Trophoblast cell (in vitro differentiated cells and primary cell): ENCODE data around the gene FERMT1. TPM values are rescaled to one million over a fixed set of nuclear protein-coding genes. Genes with fewer than 3 reads are reported as not detected.

Source experiments
- DNase-seq, 2 donors: peaks; one replicate each; pipeline ENCODE4 v3.0.0-alpha.2; 2016
- H2AFZ ChIP-seq: 2 replicates; pipeline ENCODE4 v1.6.1; 2013; ENCODE audit warnings: low read length, moderate library complexity, mild to moderate bottlenecking; ENCODE audit not compliant: insufficient read depth, poor library complexity
- H2AK5ac ChIP-seq: 2 replicates; pipeline ENCODE4 v1.6.1; 2013; ENCODE audit warnings: mild to moderate bottlenecking, low read length
- H2BK120ac ChIP-seq: 2 replicates; pipeline ENCODE4 v1.6.1; 2013; ENCODE audit warnings: low read length, mild to moderate bottlenecking, moderate library complexity; ENCODE audit not compliant: insufficient read depth, poor library complexity
- H2BK12ac ChIP-seq: 2 replicates; pipeline ENCODE4 v1.6.1; 2013; ENCODE audit warnings: mild to moderate bottlenecking, low read length, moderate library complexity
- H2BK5ac ChIP-seq: 2 replicates; pipeline ENCODE4 v1.6.1; 2013; ENCODE audit warnings: low read length, low read depth, moderate library complexity, mild to moderate bottlenecking; ENCODE audit not compliant: poor library complexity
- H3K14ac ChIP-seq: 2 replicates; pipeline ENCODE4 v1.6.1; 2013; ENCODE audit warnings: mild to moderate bottlenecking, low read length
- H3K18ac ChIP-seq: 2 replicates; pipeline ENCODE4 v1.6.1; 2013; ENCODE audit warnings: mild to moderate bottlenecking, low read length
- H3K23ac ChIP-seq: 2 replicates; pipeline ENCODE4 v1.6.1; 2013; ENCODE audit warnings: low read length
- H3K27ac ChIP-seq: 2 replicates; pipeline ENCODE4 v1.5.1; 2013; ENCODE audit warnings: low read depth, mild to moderate bottlenecking, inconsistent platforms, low read length, moderate library complexity
- H3K27me3 ChIP-seq: 2 replicates; pipeline ENCODE4 v1.6.1; 2013; ENCODE audit warnings: inconsistent platforms, mild to moderate bottlenecking, low read length, moderate library complexity; ENCODE audit not compliant: insufficient read depth
- H3K36me3 ChIP-seq, 2 experiments: 1 replicate in 1 of 2; 2 replicates in 1 of 2; pipeline ENCODE4 v1.6.1; 2013; ENCODE audit warnings: low read length in 2 of 2, mild to moderate bottlenecking in 2 of 2, moderate library complexity in 1 of 2; ENCODE audit not compliant: insufficient read depth in 2 of 2, control insufficient read depth in 1 of 2
- H3K4ac ChIP-seq: 2 replicates; pipeline ENCODE4 v1.6.1; 2013; ENCODE audit warnings: low read depth, mild to moderate bottlenecking, low read length, moderate library complexity
- H3K4me1 ChIP-seq, 2 experiments: 1 replicate in 1 of 2; 2 replicates in 1 of 2; pipeline ENCODE4 v1.6.1; 2013; ENCODE audit warnings: low read length in 2 of 2, mild to moderate bottlenecking in 2 of 2, moderate library complexity in 1 of 2; ENCODE audit not compliant: insufficient read depth in 2 of 2, control insufficient read depth in 1 of 2
- H3K4me2 ChIP-seq: 2 replicates; pipeline ENCODE4 v1.6.1; 2013; ENCODE audit warnings: inconsistent platforms, mild to moderate bottlenecking, low read length, moderate library complexity
- H3K4me3 ChIP-seq: 2 replicates; pipeline ENCODE4 v1.5.1; 2013; ENCODE audit warnings: mild to moderate bottlenecking, low read depth, low read length, inconsistent platforms
- H3K79me1 ChIP-seq: one replicate; pipeline ENCODE4 v1.6.1; 2013; ENCODE audit warnings: low read length
- H3K79me2 ChIP-seq: 2 replicates; pipeline ENCODE4 v1.6.1; 2013; ENCODE audit warnings: low read length, mild to moderate bottlenecking; ENCODE audit not compliant: control insufficient read depth, insufficient read depth, poor library complexity
- H3K9ac ChIP-seq: 2 replicates; pipeline ENCODE4 v1.6.1; 2013; ENCODE audit warnings: mild to moderate bottlenecking, low read length
- H3K9me3 ChIP-seq: 2 replicates; pipeline ENCODE4 v1.6.1; 2013; ENCODE audit warnings: low read depth, mild to moderate bottlenecking, control low read depth, inconsistent platforms, low read length; ENCODE audit not compliant: insufficient read depth
- H4K12ac ChIP-seq: 2 replicates; pipeline ENCODE4 v1.6.1; 2013; ENCODE audit warnings: low read depth, mild to moderate bottlenecking, low read length, moderate library complexity
- H4K8ac ChIP-seq: 2 replicates; pipeline ENCODE4 v1.6.1; 2013; ENCODE audit warnings: low read depth, mild to moderate bottlenecking, low read length, moderate library complexity
- H4K91ac ChIP-seq: one replicate; pipeline ENCODE4 v1.6.1; 2013; ENCODE audit warnings: low read depth, mild to moderate bottlenecking, low read length, moderate library complexity
- WGBS: extraction: QIAGEN DNeasy Blood & Tissue Kit; methylation state at CpG from one replicate; pipeline ENCODE4 v1.1.7; 2013; ENCODE audit warnings: missing lambda C conversion rate; ENCODE audit not compliant: insufficient read length, insufficient coverage; ENCODE audit errors: extremely low coverage; 5-methylcytosine and 5-hydroxymethylcytosine counted together
- polyA plus RNA-seq: library from polyadenylated mRNA; stranded (reverse); fragments of 200-250 nt; gene quantifications from 2 replicates; pipeline ENCODE4 v1.2.3, GENCODE V29; 2013

Gene FERMT1, protein sequence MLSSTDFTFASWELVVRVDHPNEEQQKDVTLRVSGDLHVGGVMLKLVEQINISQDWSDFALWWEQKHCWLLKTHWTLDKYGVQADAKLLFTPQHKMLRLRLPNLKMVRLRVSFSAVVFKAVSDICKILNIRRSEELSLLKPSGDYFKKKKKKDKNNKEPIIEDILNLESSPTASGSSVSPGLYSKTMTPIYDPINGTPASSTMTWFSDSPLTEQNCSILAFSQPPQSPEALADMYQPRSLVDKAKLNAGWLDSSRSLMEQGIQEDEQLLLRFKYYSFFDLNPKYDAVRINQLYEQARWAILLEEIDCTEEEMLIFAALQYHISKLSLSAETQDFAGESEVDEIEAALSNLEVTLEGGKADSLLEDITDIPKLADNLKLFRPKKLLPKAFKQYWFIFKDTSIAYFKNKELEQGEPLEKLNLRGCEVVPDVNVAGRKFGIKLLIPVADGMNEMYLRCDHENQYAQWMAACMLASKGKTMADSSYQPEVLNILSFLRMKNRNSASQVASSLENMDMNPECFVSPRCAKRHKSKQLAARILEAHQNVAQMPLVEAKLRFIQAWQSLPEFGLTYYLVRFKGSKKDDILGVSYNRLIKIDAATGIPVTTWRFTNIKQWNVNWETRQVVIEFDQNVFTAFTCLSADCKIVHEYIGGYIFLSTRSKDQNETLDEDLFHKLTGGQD
- polyA plus RNA-seq = 11.7 and 12.1 TPM in 2 replicates

DNA sequence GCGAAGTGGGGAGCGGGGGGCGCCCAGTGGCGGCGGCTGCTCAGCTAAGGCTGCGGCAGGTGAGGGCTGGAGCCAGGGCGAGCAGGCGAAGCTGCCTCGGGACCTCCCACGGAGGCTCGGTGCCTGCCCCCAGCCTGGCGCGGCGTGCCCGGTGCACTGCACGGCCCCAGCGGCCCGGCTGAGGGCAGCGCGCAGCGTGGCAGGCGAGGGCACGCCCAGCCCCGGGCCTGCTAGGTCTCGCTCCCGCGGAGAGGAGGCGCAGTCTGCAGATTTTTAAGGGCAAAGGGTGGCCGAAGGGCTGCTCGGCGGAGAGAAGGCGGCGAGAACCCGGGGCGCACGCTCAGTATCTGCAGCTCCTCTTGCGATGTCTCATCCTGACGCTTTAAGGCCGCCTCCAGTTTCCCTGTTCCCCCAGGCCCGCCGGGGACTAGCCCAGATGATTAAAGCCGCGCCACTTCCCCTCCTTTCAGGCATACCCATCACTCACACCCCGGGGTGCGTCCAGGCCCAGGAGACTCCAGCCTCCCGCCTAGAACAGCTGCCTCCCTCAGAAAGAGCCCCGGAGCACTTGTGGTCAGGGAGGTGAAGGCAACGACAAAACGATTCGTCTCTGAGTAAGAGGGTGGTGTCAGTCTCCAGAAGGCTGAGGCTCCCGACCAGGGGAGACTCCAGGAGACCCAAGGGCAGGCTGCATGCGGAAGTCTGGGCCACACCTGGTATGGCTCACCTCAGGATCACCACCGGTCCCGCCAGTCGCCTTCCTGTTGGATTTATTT, at the start of gene FERMT1:
Gene FERMT1 (minus strand): TSS at position 158 of the 776 bp plus-strand sequence. CDS start 3,476 bp downstream, outside the sequence.
- Histone ChIP-seq H3K4ac (peak within 1 kb of the TSS; percentile 23), H2BK12ac (peak within 1 kb of the TSS; percentile 17), H2AFZ (peak within 1 kb of the TSS; percentile 73), H3K36me3 (no peaks in the 10 kb centered on the region), H3K18ac (peak within 1 kb of the TSS; percentile 87), H3K27me3 (no peaks in the 10 kb centered on the region), H2AK5ac (peak within 1 kb of the TSS; percentile 3), H2BK120ac (peak within 1 kb of the TSS; percentile 65), H3K4me2 (peak within 1 kb of the TSS; percentile 72), H4K8ac (peak within 1 kb of the TSS; percentile 84), H3K4me1 (peaks cover 8 to 12% of the 10 kb centered on the region in 2 experiments), H4K12ac (peak within 1 kb of the TSS; percentile 64), H3K23ac (no peak within 1 kb of the TSS), H3K79me2 (peaks cover 3% of the 10 kb centered on the region), H4K91ac (peak within 1 kb of the TSS; percentile 93), H3K9ac (peak within 1 kb of the TSS; percentile 8), H3K27ac (peak within 1 kb of the TSS; percentile 95), H2BK5ac (peak within 1 kb of the TSS; percentile 82), H3K79me1 (peaks cover 12% of the 10 kb centered on the region), H3K9me3 (no peaks in the 10 kb centered on the region), H3K4me3 (peak within 1 kb of the TSS; percentile 73), H3K14ac (peak within 1 kb of the TSS; percentile 60)
- no CpG with 5 or more reads among the region's 55 CpGs for WGBS
- peak; percentile 29 to 63 for DNase-seq

DNA sequence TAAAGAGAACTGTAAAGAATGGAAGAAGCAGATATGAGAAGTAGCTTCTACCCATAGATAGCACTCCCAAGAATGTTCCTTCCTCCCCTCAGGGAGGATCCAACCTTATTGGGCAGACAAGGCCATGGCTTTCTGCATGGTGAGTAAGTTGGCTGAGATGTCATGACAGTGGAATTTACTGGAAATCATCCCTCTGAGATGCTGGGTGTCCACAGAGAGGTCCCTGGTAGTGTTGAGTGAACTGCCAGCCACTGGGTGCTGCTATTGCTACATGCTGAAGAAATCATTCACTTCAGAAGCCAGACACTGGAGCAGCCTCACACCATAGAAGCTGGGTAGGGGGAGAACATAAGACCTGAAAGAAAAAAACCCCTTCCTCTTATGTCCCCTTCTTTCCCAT, 46.4 kb upstream of the FERMT1 start:
- H3K36me3 ChIP-seq = no peaks in the 10 kb centered on the region
- H3K27me3 ChIP-seq = no peaks in the 10 kb centered on the region

GRCh38 chr20:6168204-6168603, 45.4 kb upstream of the FERMT1 start:
- no peak overlapping the region for H4K12ac ChIP-seq

More for the DNA sequence above, 46.4 kb upstream of the FERMT1 start:
- Histone ChIP-seq H2BK120ac (no peak overlapping the region), H4K12ac (no peak overlapping the region), H3K23ac (no peak overlapping the region), H3K18ac (no peak overlapping the region), H3K9me3 (no peaks in the 10 kb centered on the region), H3K27ac (no peak overlapping the region), H4K91ac (no peak overlapping the region), H3K79me2 (no peaks in the 10 kb centered on the region), H2AFZ (no peak overlapping the region), H2BK12ac (no peak overlapping the region), H2BK5ac (no peak overlapping the region), H3K9ac (no peak overlapping the region), H3K4me1 (no peaks in the 10 kb centered on the region), H3K4me3 (no peak overlapping the region), H3K14ac (no peak overlapping the region), H4K8ac (no peak overlapping the region), H2AK5ac (no peak overlapping the region), H3K79me1 (no peaks in the 10 kb centered on the region), H3K4me2 (no peak overlapping the region), H3K4ac (no peak overlapping the region)
- peak; percentile 59 to 72 for DNase-seq

DNA sequence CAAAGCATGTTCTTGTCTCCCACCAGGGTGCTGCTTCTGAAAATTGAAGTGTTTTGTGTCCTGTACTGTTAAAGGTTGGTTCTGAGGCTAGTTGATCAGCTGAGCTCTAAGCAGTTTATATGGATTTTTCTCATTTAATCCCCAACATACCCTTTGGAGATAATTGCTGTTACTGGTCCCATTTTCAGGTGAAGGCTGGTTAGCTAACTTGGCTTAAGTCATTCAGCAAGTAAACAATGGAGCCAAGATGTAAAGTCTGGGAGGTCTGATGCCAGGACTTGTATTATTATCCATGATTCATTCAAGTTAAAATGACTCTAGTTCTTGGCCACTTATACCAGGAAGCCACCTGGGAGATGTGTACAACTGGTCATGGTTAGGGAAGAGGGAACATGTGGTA, 42.5 kb upstream of the FERMT1 start:
- Histone ChIP-seq H3K4ac (no peak overlapping the region), H2AK5ac (no peak overlapping the region), H3K14ac (no peak overlapping the region), H3K4me1 (no peaks in the 10 kb centered on the region), H3K23ac (no peak overlapping the region), H3K27me3 (no peaks in the 10 kb centered on the region), H3K79me1 (no peaks in the 10 kb centered on the region), H3K4me3 (no peak overlapping the region), H4K91ac (no peak overlapping the region), H3K9ac (no peak overlapping the region), H2BK12ac (no peak overlapping the region), H3K79me2 (no peaks in the 10 kb centered on the region), H3K18ac (no peak overlapping the region), H2BK120ac (no peak overlapping the region), H2AFZ (no peak overlapping the region), H4K12ac (no peak overlapping the region), H3K4me2 (no peak overlapping the region), H3K27ac (no peak overlapping the region), H3K36me3 (no peaks in the 10 kb centered on the region), H3K9me3 (no peaks in the 10 kb centered on the region), H4K8ac (no peak overlapping the region), H2BK5ac (no peak overlapping the region)
- DNase-seq = no peak

More at GRCh38 chr20:6168204-6168603, 45.4 kb upstream of the FERMT1 start:
- Histone ChIP-seq H3K14ac (no peak overlapping the region), H3K9ac (no peak overlapping the region), H3K9me3 (no peaks in the 10 kb centered on the region), H3K23ac (no peak overlapping the region), H2BK120ac (no peak overlapping the region), H3K4me3 (no peak overlapping the region), H3K4me1 (no peaks in the 10 kb centered on the region), H4K91ac (no peak overlapping the region), H3K36me3 (no peaks in the 10 kb centered on the region), H3K18ac (no peak overlapping the region), H2AK5ac (no peak overlapping the region), H4K8ac (no peak overlapping the region), H3K27me3 (no peaks in the 10 kb centered on the region), H3K4me2 (no peak overlapping the region), H2BK12ac (no peak overlapping the region), H3K79me2 (no peaks in the 10 kb centered on the region), H3K79me1 (no peaks in the 10 kb centered on the region), H3K4ac (no peak overlapping the region), H3K27ac (no peak overlapping the region), H2BK5ac (no peak overlapping the region), H2AFZ (no peak overlapping the region)
- no peak for DNase-seq
